COR-L47 (cell line): ENCODE results near the gene CELF2.
"Not testable (repeated sequence)": the region's sequence is repeated elsewhere in the genome, so short reads cannot be mapped to it uniquely, and the experiment has no call there.

Experiments used
- DNase-seq: peaks from one replicate; lab custom pipeline; 2025; lab: John Stamatoyannopoulos, UW

CELF2 gene

DNA sequence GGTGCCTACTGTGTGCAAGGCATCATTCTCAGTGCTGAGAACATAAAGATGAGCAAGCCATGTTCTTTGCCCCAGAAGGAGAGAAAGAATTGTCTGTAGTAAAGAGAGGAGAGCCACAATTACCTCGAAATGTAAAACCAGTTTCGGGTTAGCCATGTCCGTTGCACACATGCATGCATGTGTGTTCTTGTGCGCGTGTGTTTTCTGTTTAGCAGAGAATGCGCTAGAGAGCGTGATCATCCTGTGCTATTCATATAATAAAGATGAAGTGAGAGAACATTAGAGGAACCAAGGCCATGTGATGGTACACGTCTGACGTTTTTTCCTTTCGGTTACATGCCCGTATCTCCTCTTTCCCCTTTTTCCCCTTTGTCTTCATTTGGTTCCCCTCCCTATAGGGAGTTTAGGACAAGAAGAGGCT is 158.2 kb downstream of the CELF2 start:
- no peak for DNase-seq

DNA sequence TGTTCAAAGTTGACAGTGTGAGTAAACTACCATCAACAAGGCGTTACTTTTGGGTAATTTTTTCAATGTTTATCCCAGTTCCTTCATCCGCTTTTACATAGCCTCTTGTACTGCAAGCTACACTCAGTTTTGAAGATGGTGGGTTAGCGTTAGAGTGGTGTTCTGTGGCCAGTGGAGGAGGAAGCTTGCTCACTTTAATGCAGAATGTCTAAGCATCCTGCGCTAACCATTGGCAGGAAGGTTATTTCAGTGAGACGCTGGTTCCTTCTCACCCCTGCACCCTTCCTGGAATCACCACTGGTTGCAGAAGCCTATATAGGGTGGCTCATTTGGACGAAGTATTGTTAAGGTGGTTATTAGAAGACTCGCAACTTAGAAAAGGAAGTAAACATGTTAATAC is 159.1 kb downstream of the CELF2 start:
- no peak for DNase-seq

DNA sequence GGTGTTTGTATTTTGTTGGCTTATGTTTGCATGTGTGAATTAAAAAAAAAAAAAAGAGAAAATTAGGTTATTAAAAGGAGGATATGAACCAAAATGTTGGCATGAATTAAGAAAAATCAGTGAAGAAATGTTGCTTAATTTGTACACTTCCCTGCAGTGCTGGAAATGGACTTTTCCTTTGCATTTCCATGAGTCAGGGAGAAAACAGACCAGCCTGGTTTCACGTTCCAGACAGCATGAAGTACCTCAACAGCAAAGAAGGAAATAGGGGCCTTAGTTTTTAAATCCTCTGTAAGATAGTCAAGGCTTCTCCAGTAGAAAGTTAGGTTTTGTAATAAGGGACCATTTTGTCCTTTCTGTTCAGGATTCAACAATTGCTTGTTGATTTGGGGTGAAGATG is 159.7 kb downstream of the CELF2 start:
- DNase-seq = no peak

DNA sequence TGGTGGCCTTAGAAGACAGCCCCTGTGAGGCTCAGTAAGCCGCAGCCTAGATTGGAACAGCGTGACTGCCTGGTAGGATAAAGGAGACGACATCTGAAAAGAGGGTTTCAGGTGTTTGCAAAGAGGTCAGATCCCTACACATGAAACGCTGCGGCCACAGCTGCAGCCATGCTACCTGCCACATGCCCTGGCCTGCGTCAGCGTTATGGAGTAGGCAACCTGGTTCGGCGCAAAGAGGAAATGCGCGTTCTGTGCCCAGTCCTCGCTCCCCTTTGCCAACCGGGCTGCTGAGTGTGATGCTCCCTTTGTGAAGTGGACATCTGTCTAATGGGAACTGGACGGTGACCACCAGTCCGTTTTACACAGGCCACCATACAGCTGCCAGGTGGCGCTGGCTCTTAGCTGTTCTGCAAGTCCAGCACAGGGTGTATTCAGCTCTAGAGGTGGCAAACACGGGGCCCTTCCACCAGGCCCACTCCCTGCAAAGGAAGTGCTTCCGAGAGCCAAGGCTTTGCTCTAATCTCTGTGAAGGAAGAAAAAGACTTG is 160.3 kb downstream of the CELF2 start:
- DNase-seq = no peak

DNA sequence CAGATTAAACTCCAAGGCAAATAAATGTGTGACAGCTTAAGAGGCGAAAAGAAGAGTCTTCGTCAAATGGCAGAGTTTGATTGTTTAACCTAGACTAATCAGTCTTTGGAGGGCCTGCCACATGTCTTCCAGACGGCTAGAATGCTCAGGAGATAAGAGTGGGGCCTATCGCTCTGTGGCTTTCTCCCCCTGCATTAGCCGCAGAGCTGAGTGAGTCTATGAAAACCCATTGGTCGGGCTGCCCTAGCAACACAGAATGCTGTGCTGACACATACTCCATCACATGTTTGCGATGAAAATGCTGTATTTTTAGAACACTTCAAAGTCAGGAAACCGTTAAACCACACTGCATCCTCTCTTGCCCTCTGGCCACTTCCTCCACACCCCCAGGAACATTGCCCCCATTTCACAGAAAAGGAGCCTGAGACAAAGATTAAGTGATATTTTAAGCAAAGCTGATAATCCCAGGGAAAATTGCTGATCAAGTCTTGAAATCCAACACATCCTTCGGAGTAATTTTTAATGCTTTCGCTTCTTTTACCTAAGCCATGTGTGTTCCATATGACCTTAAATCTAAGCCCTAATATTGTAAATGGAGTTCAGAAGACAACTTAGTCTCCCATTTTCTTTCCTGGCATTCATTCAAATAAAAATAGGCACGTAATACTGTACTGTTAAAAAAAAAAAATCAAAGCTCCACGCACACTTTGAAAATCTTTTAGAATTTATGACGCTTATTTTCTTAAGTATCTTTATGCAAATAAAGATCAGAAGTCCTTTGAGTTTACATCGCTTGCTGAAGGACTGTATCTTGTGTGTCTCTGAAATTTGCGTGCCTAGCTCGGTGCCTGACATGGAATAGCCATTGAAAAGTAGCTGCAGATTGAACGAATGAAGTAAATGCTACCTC is 161.2 kb downstream of the CELF2 start:
- no peak for DNase-seq

- no peak for DNase-seq
Measured at GRCh38 chr10:11179516-11180105, 161.9 kb downstream of the CELF2 start.

DNA sequence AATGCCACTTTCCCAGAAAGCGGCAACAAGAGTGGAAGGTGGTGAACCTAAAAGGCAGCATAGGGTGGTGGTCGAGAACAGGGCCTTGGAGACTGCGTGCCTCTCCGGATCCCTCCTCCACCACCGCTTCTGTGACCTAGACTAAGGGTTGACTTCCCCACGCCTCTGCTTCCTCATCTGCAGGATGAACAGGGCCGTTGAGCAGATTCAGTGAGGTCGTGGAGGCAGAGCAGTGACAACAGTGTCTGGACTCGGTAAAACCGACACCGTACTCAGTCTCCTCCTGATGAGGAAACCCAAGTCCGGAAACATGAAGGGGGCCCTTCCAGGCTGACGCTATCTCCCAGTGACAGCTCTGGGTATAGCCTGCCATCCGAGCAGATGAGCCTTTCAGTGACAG is 162.6 kb downstream of the CELF2 start:
- DNase-seq = no peak

DNA sequence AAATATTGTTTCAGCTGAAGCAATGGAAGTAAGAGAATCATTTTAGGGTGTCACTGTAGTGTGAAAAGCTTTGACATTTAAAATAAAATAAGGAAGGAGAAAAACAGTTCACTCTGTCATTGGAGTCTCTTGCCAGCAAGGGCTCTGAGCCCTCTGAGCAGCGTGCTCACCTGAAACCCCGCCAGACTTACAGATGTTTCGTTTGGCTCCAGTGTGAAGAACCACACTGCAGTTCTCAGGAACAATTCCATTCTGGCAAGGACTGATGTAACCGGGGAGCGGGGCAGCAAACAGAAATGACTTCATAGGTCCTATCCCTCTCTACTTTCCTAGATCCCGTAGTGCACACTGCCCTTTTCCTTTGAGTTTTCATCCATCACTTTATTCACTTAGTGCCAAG is 164.3 kb downstream of the CELF2 start:
- no peak for DNase-seq

DNA sequence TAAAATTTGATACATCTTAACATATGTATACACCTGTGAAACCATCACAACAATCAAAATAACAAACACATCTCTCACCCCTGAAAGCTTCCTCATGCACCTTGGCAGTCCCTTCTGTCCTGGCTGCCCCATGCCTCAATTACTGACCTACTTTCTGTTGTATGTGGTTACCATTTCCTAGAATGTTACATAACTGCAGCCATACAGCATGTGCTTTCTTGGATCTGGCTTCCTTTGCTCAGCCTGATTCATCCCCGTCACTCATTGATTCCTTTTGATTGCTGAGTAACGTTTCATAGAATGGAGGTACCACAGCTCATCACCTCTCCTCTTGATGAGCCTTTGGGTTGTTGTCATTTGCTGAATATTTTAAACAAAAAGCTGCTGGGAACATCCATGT is 165.3 kb downstream of the CELF2 start:
- DNase-seq = no peak

- no peak for DNase-seq
Measured at GRCh38 chr10:11184093-11184492, 166.4 kb downstream of the CELF2 start.

GRCh38 chr10:11185128-11185665 is 167.5 kb downstream of the CELF2 start:
- not testable (repeated sequence) for DNase-seq

- DNase-seq = no peak
Measured at GRCh38 chr10:11186374-11186773, 168.7 kb downstream of the CELF2 start.

- DNase-seq = no peak
Measured at GRCh38 chr10:11189582-11190376, 172.1 kb downstream of the CELF2 start.

DNA sequence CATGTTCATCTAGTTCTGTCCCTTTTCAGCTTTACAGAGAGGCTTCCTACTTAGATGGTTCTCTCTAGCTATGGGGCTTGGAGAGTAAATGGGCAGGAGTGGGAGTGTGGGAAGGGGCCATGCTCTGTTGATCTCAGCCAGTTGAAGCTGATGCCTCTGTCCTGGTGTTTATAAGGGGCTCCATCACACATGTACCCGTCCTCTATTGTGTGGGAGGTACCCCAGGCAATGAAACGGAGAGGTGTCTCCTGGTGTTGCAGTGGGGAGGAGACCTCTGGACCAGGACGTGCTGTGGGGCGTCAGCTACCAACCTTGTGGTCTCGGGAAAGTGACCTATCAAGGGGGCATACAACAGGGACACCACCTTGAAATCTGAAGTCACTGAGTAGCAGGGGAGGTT is 173.5 kb downstream of the CELF2 start:
- no peak for DNase-seq

GRCh38 chr10:11191678-11192077 is 174.0 kb downstream of the CELF2 start:
- no peak for DNase-seq

- DNase-seq = no peak
Measured at GRCh38 chr10:11192304-11193000, 174.8 kb downstream of the CELF2 start.

DNA sequence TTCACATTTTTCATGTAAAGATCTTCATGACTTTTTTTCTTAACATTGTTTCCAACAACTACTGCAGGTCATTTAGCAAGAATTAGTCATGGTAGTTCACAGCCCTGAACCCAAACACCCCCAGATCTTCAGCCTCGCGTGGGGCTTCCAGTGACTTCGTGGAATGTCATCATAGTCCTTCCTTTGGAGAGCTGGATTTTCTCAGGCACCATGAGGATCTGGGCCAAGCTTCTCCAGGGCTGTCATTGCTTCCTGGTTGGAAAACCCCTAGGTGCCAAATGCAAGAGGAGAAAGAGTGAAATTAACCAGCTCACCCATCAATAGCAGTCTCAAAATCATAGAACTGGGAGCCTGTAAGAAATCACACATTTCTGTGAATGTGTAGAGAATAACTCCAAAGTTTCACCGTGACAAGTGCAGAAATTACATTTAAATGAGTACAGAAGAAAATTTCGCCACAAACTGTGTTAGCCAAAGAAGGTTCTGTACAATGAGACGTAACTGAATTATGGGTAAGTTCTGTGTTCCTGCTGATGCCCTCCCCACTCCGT is 175.4 kb downstream of the CELF2 start:
- DNase-seq = no peak

GRCh38 chr10:11194859-11195586 is 177.4 kb downstream of the CELF2 start:
- no peak for DNase-seq

DNA sequence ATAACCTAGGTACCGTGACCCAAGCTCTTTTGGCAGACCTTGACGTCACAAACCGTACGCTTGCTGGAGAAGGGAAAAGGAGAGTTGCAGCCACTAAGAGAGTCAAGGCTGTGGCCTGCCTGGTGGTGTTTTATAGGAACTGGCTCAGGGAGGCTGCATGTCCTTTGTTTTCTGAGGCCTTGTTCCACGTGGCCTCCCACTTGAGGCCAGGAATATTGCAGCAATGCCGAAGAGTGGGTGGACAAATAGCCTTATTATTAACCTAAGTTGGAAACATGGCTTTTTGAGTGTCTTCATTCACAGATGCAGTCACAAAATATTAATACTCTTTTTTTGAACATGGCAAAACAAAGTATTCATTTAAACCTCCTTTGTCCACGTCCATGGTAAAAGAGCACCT is 178.0 kb downstream of the CELF2 start:
- DNase-seq = no peak

DNA sequence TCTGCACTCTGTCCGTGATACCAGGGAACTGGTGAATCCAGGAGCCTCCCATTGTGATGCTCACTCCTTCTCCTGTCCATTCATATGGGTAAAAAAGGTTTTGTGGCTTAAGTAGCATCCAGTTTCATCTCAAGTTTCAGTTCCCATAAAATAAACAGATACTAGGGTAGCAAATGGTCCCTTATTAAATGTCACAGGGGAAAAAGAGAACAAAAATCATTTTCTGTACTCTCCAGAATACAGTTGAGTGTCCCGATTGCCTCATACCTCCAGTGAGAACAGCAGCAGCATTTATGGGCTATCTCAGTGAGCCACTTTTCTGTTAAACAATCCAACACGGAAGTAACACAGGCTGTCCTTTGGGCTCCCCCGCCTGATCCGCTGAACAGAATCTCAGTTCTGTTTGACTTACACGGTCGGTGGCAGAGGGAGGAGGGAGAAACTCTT is 179.6 kb downstream of the CELF2 start:
- no peak for DNase-seq
